IMR-90 (cell line): ENCODE results near the gene SH3RF3.

Source experiments
- CTCF ChIP-seq: conservative IDR thresholded peaks from 2 replicates; pipeline ENCODE4 v1.5.1; 2012; ENCODE audit warnings: mild to moderate bottlenecking, low read depth, low read length, improper control_type of control experiment
- ELK1 ChIP-seq: fragments of 150-350 bp; IDR thresholded peaks from 2 replicates; pipeline ENCODE4 v1.6.1; 2016; ENCODE audit warnings: low read depth, mild to moderate bottlenecking, low read length, moderate library complexity, borderline replicate concordance
- POLR2A ChIP-seq: IDR thresholded peaks from 2 replicates; pipeline ENCODE4 v1.6.1; 2012; ENCODE audit warnings: mild to moderate bottlenecking, low read depth, low read length
- RAD21 ChIP-seq: IDR thresholded peaks from 2 replicates; pipeline ENCODE4 v1.6.1; 2012; ENCODE audit warnings: low read length, improper control_type of control experiment
- USF2 ChIP-seq: fragments of 150-350 bp; IDR thresholded peaks from 2 replicates; pipeline ENCODE4 v1.6.1; 2017; ENCODE audit warnings: mild to moderate bottlenecking, antibody characterized with exemption, low read length, low read depth

GRCh38 chr2:109392816-109393661, 264.0 kb downstream of the SH3RF3 start:
- no peak for TF ChIP-seq POLR2A
- TF ChIP-seq CTCF = no peak
- TF ChIP-seq ELK1 = no peak
- no peak for TF ChIP-seq USF2
- no peak for TF ChIP-seq RAD21
